Stimulated activated effector memory CD8-positive, alpha-beta T cell treated with anti-CD3 and anti-CD28 coated beads, Interleukin-12 subunit alpha, Interleukin-12 subunit beta, amount 100 ng/mL, for 72 hours (primary cell): ENCODE results near the gene NFYC.
"Not testable (repeated sequence)": the region's sequence is repeated elsewhere in the genome, so short reads cannot be mapped to it uniquely, and the experiment has no call there.

Experiments used
- ATAC-seq: fragments of 150-1000 bp; cut with Tn5 transposase; 2 replicates; pipeline ENCODE4 v1.10.0; 2021
- DNase-seq, 2 donors: peaks; one replicate each; pipeline ENCODE4 v3.0.0; 2021 to 2022; ENCODE audit warnings: low spot score in 2 of 2
- H3K27ac Mint-ChIP-seq: one replicate; pipeline ENCODE4 v1.8.0; 2022; ENCODE audit warnings: mild to moderate bottlenecking, mixed read lengths
- H3K36me3 Mint-ChIP-seq: one replicate; pipeline ENCODE4 v1.8.0; 2022; ENCODE audit warnings: mild to moderate bottlenecking, mixed read lengths
- H3K4me1 Mint-ChIP-seq: one replicate; pipeline ENCODE4 v1.8.0; 2022; ENCODE audit warnings: mixed read lengths
- H3K4me3 Mint-ChIP-seq: one replicate; pipeline ENCODE4 v1.8.0; 2022; ENCODE audit warnings: mild to moderate bottlenecking, mixed read lengths
- H3K9me3 Mint-ChIP-seq: one replicate; pipeline ENCODE4 v1.8.0; 2022; ENCODE audit warnings: mixed read lengths

The NFYC gene

GRCh38 chr1:40689737-40690136 is 1.8 kb upstream of the NFYC start:
- no peaks in the 10 kb centered on the region for H3K9me3 Mint-ChIP-seq
- no peak overlapping the region for H3K4me3 Mint-ChIP-seq
- no peak for DNase-seq
- H3K27ac Mint-ChIP-seq = peak overlapping the region; percentile 100
- H3K4me1 Mint-ChIP-seq = peaks cover 48% of the 10 kb centered on the region
- no peak for ATAC-seq
- peaks cover 35% of the 10 kb centered on the region for H3K36me3 Mint-ChIP-seq

DNA sequence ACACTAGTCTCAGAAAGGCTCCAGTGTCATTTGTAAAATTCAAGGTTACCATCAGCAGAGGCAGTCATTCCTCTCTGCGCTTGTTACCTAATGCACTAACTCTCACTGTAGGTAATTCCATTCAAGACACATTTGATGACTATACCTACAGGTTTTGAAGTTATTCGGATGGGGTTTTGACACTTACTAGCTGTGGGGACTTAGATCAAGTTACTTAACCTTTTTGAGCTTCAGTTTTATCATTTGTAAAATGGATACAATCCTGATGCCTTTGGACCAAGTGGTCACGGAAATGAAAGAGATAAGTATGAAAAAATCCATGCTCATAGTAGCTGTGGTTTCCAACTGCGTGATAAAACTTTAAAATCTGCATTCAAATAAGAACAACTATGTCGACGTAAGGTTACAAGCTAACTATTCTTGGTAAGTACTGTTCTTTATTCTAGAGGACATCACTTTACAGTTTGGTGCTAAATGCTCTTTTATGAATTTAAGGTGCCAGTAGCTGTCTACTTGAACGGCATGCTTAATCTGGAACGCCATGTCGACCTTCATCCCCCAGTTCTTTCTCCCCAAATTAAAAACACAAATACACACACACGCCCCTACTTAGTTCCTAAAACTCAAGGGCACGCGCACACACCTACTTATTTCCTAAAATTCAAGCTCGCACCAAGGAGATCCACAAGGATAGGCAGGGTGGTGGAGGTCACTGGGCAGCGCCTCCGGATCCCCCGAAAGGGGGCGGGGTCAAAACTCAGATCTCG is 550 bp upstream of the NFYC start:
- DNase-seq = no peak
- H3K36me3 Mint-ChIP-seq = peaks cover 39% of the 10 kb centered on the region
- H3K4me3 Mint-ChIP-seq = peak overlapping the region; percentile 84
- no peak for ATAC-seq
- H3K9me3 Mint-ChIP-seq = no peaks in the 10 kb centered on the region
- peak overlapping the region; percentile 100 for H3K27ac Mint-ChIP-seq
- peaks cover 52% of the 10 kb centered on the region for H3K4me1 Mint-ChIP-seq

DNA sequence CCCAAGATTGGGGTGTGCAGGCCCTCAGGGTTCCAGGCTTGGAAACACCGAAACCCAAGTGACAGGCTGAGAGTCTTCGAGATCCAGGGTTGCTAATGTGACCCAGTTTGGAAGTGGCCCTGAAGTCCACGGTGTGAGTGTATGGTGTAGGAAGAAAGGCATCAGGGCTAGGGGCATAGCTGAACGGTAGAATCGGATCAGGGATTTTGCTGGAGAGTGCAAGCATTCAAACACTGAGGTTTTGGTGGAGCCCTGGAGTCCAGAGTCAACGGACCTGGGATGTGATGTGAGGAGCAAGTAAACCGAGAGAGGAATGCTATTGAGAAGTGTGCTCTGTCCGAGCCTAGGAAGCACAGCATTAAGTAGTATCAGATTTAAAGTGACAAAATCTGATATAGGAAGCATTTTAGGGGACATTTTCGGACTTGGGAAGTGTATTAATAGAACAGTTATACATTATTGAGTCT is 958 bp downstream of the NFYC start:
- Mint-ChIP-seq H3K9me3 (no peaks in the 10 kb centered on the region), H3K4me3 (peak overlapping the region; percentile 84), H3K27ac (peak overlapping the region; percentile 100), H3K4me1 (peaks cover 66% of the 10 kb centered on the region), H3K36me3 (peaks cover 41% of the 10 kb centered on the region)
- DNase-seq (no peak), ATAC-seq (no peak)

DNA sequence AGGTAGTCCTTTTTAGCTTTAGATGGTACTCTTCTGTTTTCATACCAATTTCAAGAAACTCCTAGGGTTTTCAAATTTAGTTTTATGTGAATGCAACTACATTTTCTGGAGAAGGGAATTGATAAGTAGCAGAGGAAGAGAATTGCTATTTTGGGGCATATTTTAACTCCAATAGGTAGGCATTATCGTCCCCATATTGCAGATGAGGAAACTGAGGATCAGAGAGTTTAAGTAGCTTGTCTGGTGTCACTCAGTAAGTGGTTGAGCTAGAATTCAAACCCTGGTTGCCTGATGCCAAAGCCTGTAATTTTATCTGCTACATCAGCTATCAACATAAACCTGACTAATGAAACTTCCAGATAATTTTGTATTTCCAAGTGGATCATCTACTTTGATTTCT is 1.9 kb downstream of the NFYC start:
- DNase-seq = no peak
- ATAC-seq = no peak
- Mint-ChIP-seq H3K9me3 (no peaks in the 10 kb centered on the region), H3K27ac (peak overlapping the region; percentile 100), H3K4me3 (peak overlapping the region; percentile 84), H3K36me3 (peaks cover 41% of the 10 kb centered on the region), H3K4me1 (peaks cover 71% of the 10 kb centered on the region)

- peaks cover 81% of the 10 kb centered on the region for H3K4me1 Mint-ChIP-seq
- peak overlapping the region; percentile 84 for H3K4me3 Mint-ChIP-seq
- DNase-seq = no peak
- no peaks in the 10 kb centered on the region for H3K9me3 Mint-ChIP-seq
- H3K36me3 Mint-ChIP-seq = peaks cover 48% of the 10 kb centered on the region
- H3K27ac Mint-ChIP-seq = peak overlapping the region; percentile 100
- peak; percentile 44 for ATAC-seq
These were observed 2.9 kb downstream of the NFYC start for GRCh38 chr1:40694353-40694874.

GRCh38 chr1:40696294-40696693 is 4.8 kb downstream of the NFYC start:
- no peaks in the 10 kb centered on the region for H3K9me3 Mint-ChIP-seq
- no peak for DNase-seq
- H3K36me3 Mint-ChIP-seq = peaks cover 39% of the 10 kb centered on the region
- no peak for ATAC-seq
- H3K4me3 Mint-ChIP-seq = no peak overlapping the region
- H3K27ac Mint-ChIP-seq = no peak overlapping the region
- H3K4me1 Mint-ChIP-seq = peaks cover 72% of the 10 kb centered on the region

DNA sequence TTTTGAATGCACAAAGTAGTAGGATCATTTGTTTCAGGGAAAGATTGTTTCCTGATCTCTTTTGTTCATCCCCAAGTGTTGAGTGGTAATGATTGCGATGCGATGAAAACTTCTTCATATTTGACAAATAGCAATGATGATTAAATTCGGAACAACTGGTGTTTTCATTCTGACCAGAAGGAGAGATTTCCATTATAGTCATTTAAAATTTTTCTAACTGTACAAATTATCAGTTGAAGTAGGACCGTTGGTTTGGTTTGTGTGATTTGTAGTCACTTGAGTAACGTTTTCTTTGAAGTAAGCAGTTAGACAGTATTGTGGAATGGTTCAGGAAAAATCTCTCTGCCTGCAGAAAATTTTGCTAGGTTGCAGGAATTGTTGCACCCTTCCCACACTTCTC is 5.9 kb downstream of the NFYC start:
- ATAC-seq = no peak
- no peak for DNase-seq
- peaks cover 27% of the 10 kb centered on the region for H3K36me3 Mint-ChIP-seq
- H3K4me3 Mint-ChIP-seq = peak overlapping the region; percentile 32
- no peaks in the 10 kb centered on the region for H3K9me3 Mint-ChIP-seq
- peaks cover 70% of the 10 kb centered on the region for H3K4me1 Mint-ChIP-seq
- peak overlapping the region; percentile 67 for H3K27ac Mint-ChIP-seq

DNA sequence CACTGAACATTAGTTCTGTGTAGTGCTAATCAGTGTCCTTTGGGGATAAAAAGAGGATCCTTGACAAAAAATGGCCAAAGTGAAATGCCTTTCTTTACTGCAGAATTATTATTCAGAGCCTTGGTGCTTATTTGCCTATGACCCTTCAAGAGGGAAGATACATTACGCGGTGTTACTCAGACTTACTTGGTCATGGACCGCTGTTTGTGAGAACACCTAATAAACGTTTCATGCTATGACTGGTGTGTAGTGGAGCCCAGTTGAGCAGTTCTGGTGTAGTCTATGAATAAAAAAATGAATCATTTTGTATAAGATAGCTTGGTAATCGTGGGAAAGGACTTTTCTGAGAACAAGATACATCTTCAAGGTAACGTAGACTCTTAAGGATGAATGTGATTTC is 8.3 kb downstream of the NFYC start:
- DNase-seq (no peak), ATAC-seq (peak; percentile 100)
- H3K36me3 Mint-ChIP-seq = peaks cover 19% of the 10 kb centered on the region
- H3K27ac Mint-ChIP-seq = peak overlapping the region; percentile 86
- H3K4me1 Mint-ChIP-seq = peaks cover 56% of the 10 kb centered on the region
- H3K9me3 Mint-ChIP-seq = no peaks in the 10 kb centered on the region
- H3K4me3 Mint-ChIP-seq = peak overlapping the region; percentile 57

- ATAC-seq (no peak), DNase-seq (no peak)
- Mint-ChIP-seq H3K4me1 (peaks cover 55% of the 10 kb centered on the region), H3K36me3 (peaks cover 9% of the 10 kb centered on the region), H3K27ac (no peak overlapping the region), H3K4me3 (no peak overlapping the region), H3K9me3 (no peaks in the 10 kb centered on the region)
These were observed 10.2 kb downstream of the NFYC start for GRCh38 chr1:40701684-40702083.

GRCh38 chr1:40702810-40703209 is 11.3 kb downstream of the NFYC start:
- H3K4me1 Mint-ChIP-seq = peaks cover 44% of the 10 kb centered on the region
- not testable (repeated sequence) for DNase-seq, ATAC-seq, H3K9me3 Mint-ChIP-seq, H3K36me3 Mint-ChIP-seq, H3K27ac Mint-ChIP-seq, H3K4me3 Mint-ChIP-seq

- Mint-ChIP-seq H3K4me3 (no peak overlapping the region), H3K36me3 (peaks cover 7% of the 10 kb centered on the region), H3K9me3 (no peaks in the 10 kb centered on the region), H3K27ac (no peak overlapping the region), H3K4me1 (peaks cover 47% of the 10 kb centered on the region)
- ATAC-seq (no peak), DNase-seq (no peak)
These were observed 11.8 kb downstream of the NFYC start for GRCh38 chr1:40703316-40703715.

DNA sequence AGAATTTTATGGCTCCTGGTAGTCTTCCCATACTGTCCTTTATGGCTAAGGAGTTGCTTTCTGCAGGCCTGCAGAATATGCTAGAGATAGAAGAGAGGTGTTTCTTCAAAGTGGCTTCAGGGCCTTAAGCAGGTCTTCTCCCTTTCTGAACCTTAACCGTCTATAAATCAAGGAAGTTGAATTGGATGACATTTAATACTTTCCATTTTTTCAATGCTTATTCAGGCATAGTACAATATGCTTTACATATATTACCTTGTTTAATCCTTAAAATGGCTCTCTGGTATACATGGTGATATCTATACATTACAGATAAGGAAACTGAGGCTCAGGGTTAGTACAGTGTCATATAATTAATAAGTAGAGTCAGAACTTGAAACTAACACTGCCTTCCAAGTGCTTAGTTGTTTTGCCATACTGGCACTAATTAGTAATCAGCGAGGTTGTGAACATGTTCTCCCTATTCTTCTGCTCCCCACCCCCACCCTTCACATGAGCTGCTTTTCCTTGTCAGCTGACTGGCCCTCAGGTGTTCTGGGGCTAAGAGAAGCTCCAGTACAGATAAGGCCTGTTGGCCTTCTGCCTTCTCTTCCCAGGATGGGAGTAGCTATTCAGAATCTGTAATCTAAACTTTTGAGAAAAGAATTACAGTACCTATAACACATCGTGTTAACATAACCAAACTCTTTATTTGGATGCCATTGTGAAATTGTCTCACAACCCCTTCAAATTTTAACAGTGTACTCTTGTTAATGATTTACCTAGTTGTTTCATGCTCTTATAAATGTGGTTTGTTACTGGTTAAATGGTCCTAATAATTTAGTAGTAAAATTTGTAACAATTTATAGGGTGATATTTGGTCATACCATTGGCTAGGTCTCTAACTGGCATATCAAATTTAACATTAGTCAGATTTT is 13.6 kb downstream of the NFYC start:
- no peaks in the 10 kb centered on the region for H3K9me3 Mint-ChIP-seq
- H3K27ac Mint-ChIP-seq = no peak overlapping the region
- no peak overlapping the region for H3K4me3 Mint-ChIP-seq
- ATAC-seq = no peak
- no peaks in the 10 kb centered on the region for H3K36me3 Mint-ChIP-seq
- H3K4me1 Mint-ChIP-seq = peaks cover 49% of the 10 kb centered on the region
- DNase-seq = no peak

- DNase-seq (no peak), ATAC-seq (no peak)
- peak overlapping the region; percentile 56 for H3K27ac Mint-ChIP-seq
- no peaks in the 10 kb centered on the region for H3K9me3 Mint-ChIP-seq
- H3K4me3 Mint-ChIP-seq = no peak overlapping the region
- peaks cover 59% of the 10 kb centered on the region for H3K4me1 Mint-ChIP-seq
- H3K36me3 Mint-ChIP-seq = no peaks in the 10 kb centered on the region
These were observed 15.1 kb downstream of the NFYC start for GRCh38 chr1:40706626-40707025.

DNA sequence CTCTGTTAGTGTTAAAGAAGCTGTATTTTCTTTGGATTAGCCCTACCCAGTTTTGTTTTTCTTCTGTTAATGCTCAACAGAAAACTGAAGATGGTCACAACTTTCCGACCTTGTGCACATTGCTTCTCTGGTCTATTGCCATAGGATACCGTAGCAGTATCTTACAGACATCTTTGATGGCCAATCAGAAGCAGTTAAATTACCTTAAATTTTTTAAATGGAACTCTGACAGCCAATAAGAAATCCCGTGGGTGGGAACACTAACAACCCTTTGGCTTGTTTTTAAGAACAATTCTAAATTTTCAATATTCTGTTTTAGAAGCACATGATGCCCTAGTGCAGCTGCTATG is 17.2 kb downstream of the NFYC start:
- Mint-ChIP-seq H3K4me3 (peak overlapping the region; percentile 88), H3K27ac (peak overlapping the region; percentile 93), H3K36me3 (no peaks in the 10 kb centered on the region), H3K4me1 (peaks cover 69% of the 10 kb centered on the region), H3K9me3 (no peaks in the 10 kb centered on the region)
- ATAC-seq (peak; percentile 83), DNase-seq (no peak)

DNA sequence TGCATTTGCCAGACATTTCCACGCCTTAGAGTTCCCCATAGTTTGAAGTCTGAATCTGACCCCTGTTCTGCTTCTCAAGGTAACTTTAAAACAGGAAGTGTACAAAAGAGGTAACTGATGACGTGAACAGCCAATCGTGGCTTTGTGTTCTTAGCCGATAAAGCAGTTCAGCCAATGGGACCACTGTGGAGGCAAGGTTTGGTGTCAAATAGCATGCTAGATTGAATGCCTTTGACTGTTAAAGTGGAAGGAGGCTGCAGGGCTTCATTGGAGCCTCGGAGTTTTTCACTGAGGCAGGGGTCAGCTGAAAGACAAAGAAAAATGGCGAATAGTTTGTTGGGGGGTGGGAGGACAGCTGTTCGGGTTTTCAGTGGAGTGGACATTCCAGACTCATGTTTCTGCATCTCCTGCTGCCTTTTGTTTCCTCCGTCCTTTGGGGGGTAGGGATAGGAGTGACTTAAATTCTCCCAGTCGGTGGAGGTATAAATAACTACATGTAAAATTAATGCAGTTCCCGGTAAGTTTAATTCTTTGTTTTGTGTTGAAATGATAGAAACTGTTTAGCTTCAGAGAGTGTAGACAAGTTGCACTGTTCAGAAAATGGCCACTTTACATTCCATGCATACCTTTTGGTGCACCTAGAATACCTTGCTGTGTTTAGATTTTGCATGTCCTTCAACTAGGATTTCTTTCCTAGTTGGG is 17.7 kb downstream of the NFYC start:
- H3K36me3 Mint-ChIP-seq = no peaks in the 10 kb centered on the region
- H3K4me1 Mint-ChIP-seq = peaks cover 68% of the 10 kb centered on the region
- DNase-seq (peak; percentile 41 to 80), ATAC-seq (peak; percentile 96)
- peak overlapping the region; percentile 88 for H3K4me3 Mint-ChIP-seq
- peak overlapping the region; percentile 93 for H3K27ac Mint-ChIP-seq
- H3K9me3 Mint-ChIP-seq = no peaks in the 10 kb centered on the region
